SU-DHL-6 (cell line): Measurements from ENCODE around the gene LSS.

Experiments
- H2AFZ ChIP-seq: fragments of 200-600 bp; sonication (generic); 2 replicates; pipeline ENCODE4 v1.6.1; 2014; ENCODE audit warnings: low read depth, mild to moderate bottlenecking, moderate library complexity, mixed read lengths, antibody characterized with exemption, low read length; ENCODE audit not compliant: severe bottlenecking
- H3F3A ChIP-seq: fragments of 200-600 bp; shearing (Covaris generic); 2 replicates; pipeline ENCODE4 v1.6.0; 2016; ENCODE audit warnings: antibody characterized with exemption, mild to moderate bottlenecking; ENCODE audit not compliant: insufficient read depth
- H3K27ac ChIP-seq: fragments of 200-600 bp; sonication (generic); 2 replicates; pipeline ENCODE4 v1.5.1; 2016; ENCODE audit warnings: low read depth, mild to moderate bottlenecking, low read length, moderate library complexity, mixed read lengths
- H3K27me3 ChIP-seq: fragments of 200-600 bp; sonication (generic), shearing (Covaris generic); 2 replicates; pipeline ENCODE4 v1.6.0; 2014; ENCODE audit warnings: mild to moderate bottlenecking, low read length
- H3K36me3 ChIP-seq: fragments of 200-600 bp; sonication (generic); 2 replicates; pipeline ENCODE4 v1.6.1; 2014; ENCODE audit warnings: mild to moderate bottlenecking, low read length, mixed read lengths
- H3K4me2 ChIP-seq: fragments of 300-600, 200-600 bp; shearing (Covaris generic), sonication (generic); 2 replicates; pipeline ENCODE4 v1.6.0; 2014; ENCODE audit warnings: low read length, low read depth, mild to moderate bottlenecking; ENCODE audit not compliant: poor library complexity, severe bottlenecking
- H3K4me3 ChIP-seq: fragments of 200-600 bp; sonication (generic); 2 replicates; pipeline ENCODE4 v1.5.1; 2014; ENCODE audit warnings: antibody characterized with exemption, low read length, mild to moderate bottlenecking, mixed read lengths; ENCODE audit not compliant: insufficient read depth, poor library complexity, severe bottlenecking
- H3K79me2 ChIP-seq: fragments of 200-600 bp; sonication (generic); 2 replicates; pipeline ENCODE4 v1.6.1; 2014; ENCODE audit warnings: mild to moderate bottlenecking, low read length, moderate library complexity; ENCODE audit not compliant: insufficient read depth
- H3K9ac ChIP-seq: fragments of 200-600 bp; sonication (generic); 2 replicates; pipeline ENCODE4 v1.7.0; 2014; ENCODE audit warnings: mild to moderate bottlenecking, low read length
- H3K9me2 ChIP-seq: fragments of 200-600 bp; sonication (generic); replicated peaks from 2 replicates; pipeline ENCODE4 v1.6.1; 2014; ENCODE audit warnings: low read length; ENCODE audit not compliant: insufficient read depth
- H3K9me3 ChIP-seq: fragments of 200-600 bp; sonication (generic); 2 replicates; pipeline ENCODE4 v1.6.1; 2014; ENCODE audit warnings: low read length, mixed read lengths; ENCODE audit not compliant: insufficient read depth
- H4K20me1 ChIP-seq: fragments of 200-600 bp; sonication (generic); 2 replicates; pipeline ENCODE4 v1.6.1; 2014; ENCODE audit warnings: low read depth, mild to moderate bottlenecking, antibody characterized with exemption, low read length, moderate library complexity, mixed read lengths
- CTCF ChIP-seq: fragments of 200-600 bp; sonication (generic); IDR thresholded peaks from one replicate; pipeline ENCODE4 v1.5.1; 2017; ENCODE audit warnings: antibody characterized with exemption, mild to moderate bottlenecking, low read length, moderate library complexity; ENCODE audit not compliant: insufficient read depth, poor library complexity, severe bottlenecking
- EZH2phosphoT487 ChIP-seq: fragments of 200-600 bp; sonication (generic), shearing (Covaris generic); conservative IDR thresholded peaks from 2 replicates; pipeline ENCODE4 v1.6.1; 2018; ENCODE audit warnings: mild to moderate bottlenecking, antibody characterized with exemption, low read length, moderate library complexity, mixed read lengths

The LSS gene

GRCh38 chr21:46248827-46249226, 20.3 kb upstream of the LSS start:
- Histone ChIP-seq H3K79me2 (no peaks in the 10 kb centered on the region; the same call in 1 of the 2 replicates), H3K9me2 (no peaks in the 10 kb centered on the region), H2AFZ (no peak overlapping the region), H3K27ac (no peak overlapping the region), H3K4me3 (no peak overlapping the region), H3K4me2 (no peak overlapping the region), H3K9ac (no peak overlapping the region), H3K27me3 (no peaks in the 10 kb centered on the region), H4K20me1 (no peaks in the 10 kb centered on the region), H3F3A (0 out of 2 replicates have a peak, but pooled peaks cover 3% of the 10 kb centered on the region), H3K9me3 (no peaks in the 10 kb centered on the region), H3K36me3 (peaks cover 18% of the 10 kb centered on the region)
- no peak for TF ChIP-seq EZH2phosphoT487
- no peak for TF ChIP-seq CTCF

GRCh38 chr21:46248422-46248782, 19.8 kb upstream of the LSS start:
- no peaks in the 10 kb centered on the region for H3K9me2 ChIP-seq
- H3K36me3 ChIP-seq, result peaks cover 18% of the 10 kb centered on the region
- no peak overlapping the region for H3K9ac ChIP-seq
- H4K20me1 ChIP-seq, result no peaks in the 10 kb centered on the region
- no peaks in the 10 kb centered on the region; the same call in 1 of the 2 replicates for H3K79me2 ChIP-seq
- no peaks in the 10 kb centered on the region for H3K27me3 ChIP-seq
- H3K27ac ChIP-seq, result no peak overlapping the region
- no peak overlapping the region for H3K4me3 ChIP-seq
- H3K4me2 ChIP-seq, result no peak overlapping the region
- H3F3A ChIP-seq, result 0 out of 2 replicates have a peak, but pooled peaks cover 3% of the 10 kb centered on the region
- TF ChIP-seq EZH2phosphoT487, result no peak
- TF ChIP-seq CTCF, result no peak
- no peaks in the 10 kb centered on the region for H3K9me3 ChIP-seq
- no peak overlapping the region for H2AFZ ChIP-seq

- H3F3A ChIP-seq, result 0 out of 2 replicates have a peak, but pooled peaks cover 3% of the 10 kb centered on the region
- H3K27ac ChIP-seq, result no peak overlapping the region
- no peaks in the 10 kb centered on the region; the same call in 1 of the 2 replicates for H3K79me2 ChIP-seq
- no peaks in the 10 kb centered on the region for H4K20me1 ChIP-seq
- H3K9me3 ChIP-seq, result no peaks in the 10 kb centered on the region
- H3K36me3 ChIP-seq, result peaks cover 18% of the 10 kb centered on the region
- H3K4me2 ChIP-seq, result no peak overlapping the region
- TF ChIP-seq EZH2phosphoT487, result no peak
- TF ChIP-seq CTCF, result no peak
- no peak overlapping the region for H3K4me3 ChIP-seq
- no peak overlapping the region for H2AFZ ChIP-seq
- no peaks in the 10 kb centered on the region for H3K9me2 ChIP-seq
- H3K9ac ChIP-seq, result no peak overlapping the region
- no peaks in the 10 kb centered on the region for H3K27me3 ChIP-seq
Observed at GRCh38 chr21:46247699-46248421, 19.3 kb upstream of the LSS start.
